ENCODE data around the gene TMEM106C.

DNA sequence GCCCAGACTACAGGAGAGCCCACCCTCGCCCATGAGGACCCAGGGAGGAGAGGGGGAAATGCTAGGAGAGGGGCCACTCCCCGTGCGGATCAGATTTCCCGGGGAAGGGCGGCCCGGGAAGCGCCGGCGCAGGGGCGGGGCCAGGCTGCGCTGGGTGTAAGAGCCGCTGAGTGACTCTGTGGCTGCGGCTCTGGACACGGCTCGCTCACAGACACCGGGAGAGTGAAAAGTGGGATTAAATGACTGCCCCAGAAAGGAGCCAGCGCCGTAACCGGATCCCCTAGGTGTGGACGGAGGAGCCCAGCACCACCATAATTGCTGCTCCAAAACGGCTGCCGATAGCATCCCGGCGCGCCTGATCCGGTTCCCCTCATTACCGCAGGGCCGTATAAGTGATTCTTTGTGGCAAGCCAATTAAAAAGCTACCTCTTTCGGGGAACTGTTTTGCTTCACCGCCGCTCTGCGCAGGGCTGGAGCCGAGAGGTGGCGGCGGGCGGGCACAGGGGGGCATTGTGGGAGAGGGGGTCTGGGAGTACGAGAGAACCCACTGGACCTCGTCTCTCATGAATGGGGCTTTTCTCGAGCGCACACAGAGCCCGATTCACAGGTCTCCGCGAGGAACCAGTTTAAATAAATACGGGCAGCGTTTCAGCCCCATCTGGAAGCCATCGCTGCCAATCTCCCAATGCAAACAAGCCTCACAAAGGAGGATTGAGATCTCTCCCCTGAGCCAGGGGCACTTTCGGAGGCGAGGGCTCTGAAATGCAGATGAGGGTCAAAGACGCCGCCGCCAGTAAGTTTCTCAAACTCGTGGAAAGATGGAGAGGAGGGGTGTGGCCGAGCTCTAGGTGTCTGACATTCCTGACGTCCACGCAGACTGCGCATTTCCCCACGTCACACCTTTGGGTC lies 38.4 kb downstream of the TMEM106C start:
- no peak for TF ChIP-seq POLR2A (IDR thresholded peaks at IDR 0.05)
- TF ChIP-seq, protein P1, sequence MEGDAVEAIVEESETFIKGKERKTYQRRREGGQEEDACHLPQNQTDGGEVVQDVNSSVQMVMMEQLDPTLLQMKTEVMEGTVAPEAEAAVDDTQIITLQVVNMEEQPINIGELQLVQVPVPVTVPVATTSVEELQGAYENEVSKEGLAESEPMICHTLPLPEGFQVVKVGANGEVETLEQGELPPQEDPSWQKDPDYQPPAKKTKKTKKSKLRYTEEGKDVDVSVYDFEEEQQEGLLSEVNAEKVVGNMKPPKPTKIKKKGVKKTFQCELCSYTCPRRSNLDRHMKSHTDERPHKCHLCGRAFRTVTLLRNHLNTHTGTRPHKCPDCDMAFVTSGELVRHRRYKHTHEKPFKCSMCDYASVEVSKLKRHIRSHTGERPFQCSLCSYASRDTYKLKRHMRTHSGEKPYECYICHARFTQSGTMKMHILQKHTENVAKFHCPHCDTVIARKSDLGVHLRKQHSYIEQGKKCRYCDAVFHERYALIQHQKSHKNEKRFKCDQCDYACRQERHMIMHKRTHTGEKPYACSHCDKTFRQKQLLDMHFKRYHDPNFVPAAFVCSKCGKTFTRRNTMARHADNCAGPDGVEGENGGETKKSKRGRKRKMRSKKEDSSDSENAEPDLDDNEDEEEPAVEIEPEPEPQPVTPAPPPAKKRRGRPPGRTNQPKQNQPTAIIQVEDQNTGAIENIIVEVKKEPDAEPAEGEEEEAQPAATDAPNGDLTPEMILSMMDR (IDR thresholded peaks at IDR 0.05), result no peak
- no peak for TF ChIP-seq POLR2AphosphoS5 (IDR thresholded peaks at IDR 0.05)
